CD4-positive, alpha-beta T cell treated with Interleukin-12 subunit alpha and Interleukin-12 subunit beta, for 1 hour (primary cell): ENCODE data around the gene NMRK1.

Source experiments
- DNase-seq: peaks from one replicate; pipeline ENCODE4 v3.0.0-alpha.2; 2020

NMRK1 gene

DNA sequence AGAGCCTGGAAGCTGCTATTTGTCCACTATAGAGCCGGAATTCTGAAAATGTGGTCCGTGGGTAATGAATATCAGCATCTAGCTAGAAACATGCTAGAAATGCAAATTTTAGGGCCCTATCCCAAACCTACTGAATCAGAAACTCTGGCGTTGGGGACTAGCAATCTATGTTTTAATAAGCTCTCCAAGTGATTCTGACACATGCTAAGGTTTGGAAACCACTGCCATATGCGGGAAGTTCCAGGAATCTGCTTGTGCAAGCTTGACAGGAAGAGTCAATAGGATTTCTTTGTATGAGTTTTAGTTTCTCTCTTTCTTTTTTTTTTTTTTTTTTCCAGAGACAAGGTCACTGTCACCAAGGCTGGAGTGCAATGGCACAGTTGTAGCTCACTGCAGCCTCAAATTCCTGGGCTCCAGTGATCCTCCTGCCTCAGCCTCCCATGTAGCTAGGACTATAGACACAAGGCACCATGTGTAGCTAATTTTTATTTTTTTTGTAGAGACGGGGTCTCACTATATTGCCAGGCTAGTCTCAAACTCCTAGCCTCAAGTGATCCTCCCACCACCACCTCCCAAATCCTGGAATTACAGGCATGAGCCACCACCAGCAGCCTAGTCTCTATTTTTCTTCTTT is 33.5 kb downstream of the NMRK1 start:
- DNase-seq, result no peak

DNA sequence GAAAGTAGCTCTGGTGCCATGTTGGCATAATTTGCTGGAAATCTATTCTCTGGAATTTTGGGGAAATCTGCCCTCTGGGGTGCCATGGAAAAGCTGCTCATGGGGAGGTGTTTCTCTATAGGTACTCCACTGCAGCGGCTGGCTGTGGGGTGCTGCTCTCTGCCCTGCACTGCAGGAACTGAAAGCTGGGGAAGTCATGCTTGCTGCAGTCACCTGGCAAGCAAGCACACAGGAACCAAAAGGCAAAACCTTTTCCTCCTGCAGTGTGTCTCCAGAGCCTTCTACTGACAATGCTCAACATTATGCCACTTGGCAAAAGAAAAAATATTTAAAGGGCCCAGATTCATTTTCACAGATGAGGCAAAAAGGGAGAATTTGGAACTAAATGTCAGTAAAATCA is 34.1 kb downstream of the NMRK1 start:
- DNase-seq, result no peak

DNA sequence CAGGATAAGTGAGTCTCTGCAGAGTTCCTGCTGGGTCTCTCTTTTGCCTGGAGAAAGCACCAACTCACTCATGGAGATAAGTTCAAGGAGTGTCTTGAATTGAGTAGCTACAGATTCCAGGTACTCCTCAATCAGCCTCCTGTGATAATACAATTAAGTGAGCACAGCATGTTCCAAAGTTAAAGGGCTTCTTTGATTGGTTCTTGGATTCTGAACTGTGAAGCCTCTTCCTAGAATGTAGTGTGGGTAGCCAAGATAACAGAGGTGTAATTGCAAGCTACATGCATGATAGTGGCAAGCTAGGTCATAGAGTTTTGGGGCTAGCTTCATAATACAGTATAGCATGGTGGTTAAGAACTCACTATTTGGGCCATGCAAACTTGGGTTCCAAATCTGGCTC is 36.7 kb downstream of the NMRK1 start:
- DNase-seq, result no peak

DNA sequence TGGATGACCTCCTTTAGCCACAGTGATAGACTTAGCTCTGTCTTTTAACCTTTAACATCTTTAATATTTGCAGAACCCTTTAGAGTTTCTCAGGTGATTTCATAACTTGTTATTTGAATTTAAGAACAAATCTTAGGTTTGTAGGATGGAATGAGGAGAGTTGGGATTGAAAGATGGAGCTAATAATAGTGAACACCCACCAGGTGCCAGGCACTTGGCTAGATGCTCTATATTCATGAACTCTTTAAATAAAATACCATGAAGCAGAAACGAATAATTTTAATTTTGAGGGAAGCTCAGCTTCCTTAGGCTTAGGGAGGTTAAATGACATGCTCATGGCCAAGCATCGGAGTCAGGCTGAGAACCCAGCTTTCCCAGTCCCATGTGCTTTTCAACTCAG is 40.4 kb downstream of the NMRK1 start:
- no peak for DNase-seq

DNA sequence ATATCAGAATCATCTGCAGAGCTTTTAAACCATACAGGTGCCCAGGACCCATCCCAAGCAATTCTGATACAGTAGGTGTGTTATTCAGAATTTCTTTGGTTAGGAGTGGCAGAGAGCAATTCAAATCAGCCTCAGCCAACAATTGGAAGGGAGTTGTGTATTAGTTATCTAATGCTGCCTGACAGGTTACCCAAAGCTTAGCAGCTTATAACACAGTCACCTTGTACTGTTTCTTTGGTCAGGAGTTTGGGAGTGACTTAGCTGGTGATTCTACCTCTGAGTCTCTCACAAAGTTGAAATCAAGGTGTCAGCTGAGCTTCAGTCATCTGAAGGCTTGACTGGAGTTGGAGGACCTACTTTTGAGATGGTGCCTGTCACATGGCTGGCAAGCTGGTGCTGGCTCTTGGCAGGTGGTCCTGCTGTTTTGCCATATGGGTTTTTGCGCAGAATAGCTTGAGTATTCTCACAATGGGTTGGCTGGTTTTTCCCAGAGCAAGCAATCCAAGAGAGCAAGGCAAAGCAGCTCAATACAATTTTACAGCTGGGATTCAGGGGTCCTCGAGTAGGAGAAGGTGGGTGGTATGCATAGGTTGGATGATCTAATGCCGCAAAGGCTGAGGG is 41.1 kb downstream of the NMRK1 start:
- DNase-seq, result no peak

DNA sequence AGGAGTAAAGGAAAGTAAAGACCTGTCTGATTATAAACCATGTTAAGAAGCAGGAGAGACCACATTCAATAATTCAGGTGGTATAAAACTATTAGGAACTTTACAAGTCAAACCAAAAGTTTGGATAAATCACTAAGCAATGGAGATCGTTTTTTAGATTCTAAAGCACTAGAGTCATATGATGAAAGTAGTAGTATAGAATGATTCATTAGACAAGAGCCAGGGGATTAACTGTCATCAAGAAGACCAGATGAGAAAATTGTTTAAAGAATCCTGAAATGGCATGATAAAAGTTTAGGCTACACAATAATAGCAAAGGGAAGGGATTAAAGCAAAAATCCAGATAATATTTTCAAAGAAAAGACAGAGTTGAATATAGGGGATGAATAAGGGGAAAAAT is 46.9 kb downstream of the NMRK1 start:
- no peak for DNase-seq

DNA sequence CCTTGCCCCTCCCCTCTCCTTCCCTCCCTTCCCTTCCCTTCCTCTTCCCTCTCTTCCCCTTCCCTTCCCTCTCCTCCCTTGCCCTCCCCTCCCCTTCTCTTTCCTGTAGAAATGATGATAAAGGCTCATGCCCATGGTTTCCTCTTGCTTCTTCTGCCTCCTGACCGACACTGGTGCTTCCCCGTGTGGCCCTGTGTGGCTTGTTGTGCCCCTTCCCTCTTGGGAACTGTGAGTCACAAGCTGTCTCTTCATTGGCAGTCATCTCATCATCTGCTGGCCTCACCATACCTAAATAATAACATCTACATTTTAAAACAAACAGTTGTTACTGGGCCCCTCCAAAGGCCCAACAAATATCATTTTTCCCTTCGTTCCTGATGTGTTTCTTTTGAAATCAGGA is 48.2 kb downstream of the NMRK1 start:
- no peak for DNase-seq

DNA sequence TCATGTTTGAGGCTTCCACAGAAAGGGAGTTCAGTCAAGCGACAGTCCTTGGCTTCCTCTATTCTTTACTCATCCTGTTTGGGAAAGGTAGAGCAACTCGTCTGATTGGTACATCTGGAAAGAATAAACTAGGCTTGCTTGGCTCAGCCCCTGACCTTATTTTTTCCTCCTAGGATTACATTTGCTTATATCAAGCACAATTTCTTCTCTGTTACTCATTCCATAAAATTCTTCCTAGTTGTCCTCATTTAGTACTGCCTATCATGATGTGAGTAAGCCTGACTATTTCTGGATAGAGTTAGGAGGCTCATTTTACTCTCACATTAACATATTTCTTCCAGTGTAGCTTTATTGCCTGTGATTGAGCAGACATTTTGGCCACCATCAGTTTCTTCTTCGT is 48.9 kb downstream of the NMRK1 start:
- no peak for DNase-seq

DNA sequence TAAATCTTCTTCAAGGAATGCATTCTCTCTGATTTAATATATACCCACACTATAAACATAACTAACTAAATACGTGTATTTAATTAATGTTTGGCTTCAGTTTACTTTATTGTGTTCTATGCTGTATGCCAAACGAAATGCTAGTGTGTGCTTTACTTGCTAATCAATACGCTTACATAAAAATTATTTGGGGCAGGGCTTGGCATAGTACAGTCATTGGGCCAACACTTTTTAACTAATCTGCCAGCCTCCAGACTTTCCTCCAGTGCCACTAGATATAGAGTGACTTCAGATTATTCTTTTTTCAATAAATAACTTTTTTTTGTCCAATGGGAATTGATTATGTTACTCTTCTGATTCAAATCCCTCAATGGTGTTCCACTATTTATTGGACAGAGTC is 51.2 kb downstream of the NMRK1 start:
- DNase-seq, result no peak

DNA sequence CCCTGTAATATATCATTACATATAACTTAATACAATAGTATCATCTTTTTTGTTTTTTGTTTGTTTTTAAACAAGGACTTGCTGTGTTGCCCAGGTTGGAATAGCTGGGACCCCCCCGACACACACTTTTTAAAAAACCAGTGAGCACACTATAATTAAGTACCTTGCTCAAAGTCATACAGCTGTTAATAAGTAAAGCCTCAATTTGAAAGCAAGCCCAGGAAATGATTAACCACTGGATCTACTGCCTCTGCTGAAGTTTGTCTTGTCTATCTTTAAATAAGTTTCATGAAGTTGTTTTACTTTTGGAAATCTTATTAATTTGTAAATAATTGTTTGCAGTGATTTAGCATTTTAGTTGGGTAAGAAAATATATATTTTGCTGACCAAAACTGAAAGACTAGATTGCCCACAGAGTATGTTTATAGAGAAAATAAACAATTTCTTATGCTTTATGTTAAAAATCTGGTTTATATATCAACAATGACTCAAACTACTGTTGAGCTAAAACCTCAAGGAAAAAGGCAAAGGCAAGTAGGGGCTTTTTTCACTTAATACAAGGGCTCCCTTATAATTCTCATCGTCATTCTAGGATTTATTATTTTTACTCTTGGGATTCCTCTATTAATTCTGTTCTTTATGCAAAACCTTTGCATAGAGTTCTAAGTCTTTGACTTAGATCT is 54.0 kb downstream of the NMRK1 start:
- no peak for DNase-seq

DNA sequence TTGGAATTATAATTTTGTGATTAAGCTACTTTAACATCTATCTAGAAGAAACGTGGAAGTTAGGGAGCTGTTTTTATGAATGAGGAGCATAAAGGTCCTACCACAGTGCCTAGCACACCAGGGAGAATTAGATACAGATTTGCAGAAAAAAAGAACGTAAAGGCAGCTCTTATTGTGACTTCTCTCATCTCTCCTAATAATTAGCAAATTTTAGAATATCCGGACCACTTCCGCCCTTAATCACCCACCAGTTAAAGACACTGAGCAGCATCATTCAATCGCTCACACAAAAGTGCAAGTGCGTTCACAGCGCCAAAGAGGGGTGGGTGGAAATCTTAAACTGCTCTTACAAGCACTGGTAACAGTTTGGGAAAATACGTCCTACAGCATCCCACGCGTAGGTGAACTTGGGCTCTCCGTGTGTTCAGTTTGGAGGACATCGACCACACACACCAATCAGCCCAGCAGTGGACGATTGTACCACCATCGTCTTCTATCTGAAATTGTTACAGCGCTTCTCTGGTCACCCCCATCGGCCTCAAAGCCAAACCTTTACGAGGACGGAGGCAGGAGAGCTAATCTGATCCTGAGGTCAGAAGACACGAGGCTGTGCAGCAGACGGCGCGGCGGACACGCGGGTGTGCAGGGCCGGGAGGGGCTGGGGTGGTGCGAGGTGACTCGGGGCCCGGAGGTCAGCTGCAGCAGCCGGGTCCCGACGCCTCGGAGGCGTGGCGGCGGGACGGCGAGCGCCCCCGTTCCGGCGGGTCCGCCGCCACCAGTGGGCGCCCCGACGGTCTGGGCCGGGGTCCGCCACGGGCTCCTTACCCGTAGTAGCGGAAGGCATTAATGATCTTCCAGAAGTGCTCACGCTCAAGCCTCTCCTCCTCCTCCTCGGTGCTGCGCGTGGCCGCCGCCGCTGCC is 60.5 kb downstream of the NMRK1 start:
- peak; percentile 45 for DNase-seq

DNA sequence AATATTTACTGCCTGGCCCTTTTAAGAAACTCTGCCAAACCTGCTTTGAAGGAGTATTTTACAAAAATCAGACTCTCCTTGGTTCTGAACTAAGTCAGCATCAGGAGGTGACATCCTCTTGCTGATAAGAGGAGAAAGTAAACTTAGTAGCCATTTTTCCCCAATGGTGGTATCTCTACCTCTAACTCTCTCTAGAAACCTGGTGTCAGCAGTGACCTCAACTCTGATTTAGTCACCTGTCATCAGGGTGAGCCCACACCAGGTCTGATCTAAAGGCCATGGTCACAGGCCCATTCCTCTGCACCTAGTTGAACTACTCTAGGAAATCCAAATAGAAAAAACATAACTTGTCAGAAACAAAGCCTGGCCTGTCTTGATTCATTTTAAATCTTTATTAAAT is 64.1 kb downstream of the NMRK1 start:
- no peak for DNase-seq

DNA sequence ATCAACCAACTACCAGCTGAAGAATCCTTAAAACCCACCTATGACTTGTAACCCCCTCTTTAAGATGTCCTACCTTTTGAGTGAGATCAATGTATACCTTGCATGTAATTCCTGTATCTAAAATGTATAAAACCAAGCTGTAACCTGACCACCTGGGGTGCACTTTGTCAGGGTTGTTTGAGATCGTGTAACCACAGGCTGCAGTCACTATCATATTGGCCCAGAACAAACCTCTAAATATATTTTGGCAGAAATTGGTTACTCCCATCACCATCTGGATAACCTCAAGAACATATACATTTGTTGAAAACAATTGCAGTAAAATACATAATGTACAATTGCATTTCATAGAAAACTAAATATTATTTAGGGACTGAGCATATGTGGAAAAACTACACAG is 68.3 kb downstream of the NMRK1 start:
- DNase-seq, result no peak

DNA sequence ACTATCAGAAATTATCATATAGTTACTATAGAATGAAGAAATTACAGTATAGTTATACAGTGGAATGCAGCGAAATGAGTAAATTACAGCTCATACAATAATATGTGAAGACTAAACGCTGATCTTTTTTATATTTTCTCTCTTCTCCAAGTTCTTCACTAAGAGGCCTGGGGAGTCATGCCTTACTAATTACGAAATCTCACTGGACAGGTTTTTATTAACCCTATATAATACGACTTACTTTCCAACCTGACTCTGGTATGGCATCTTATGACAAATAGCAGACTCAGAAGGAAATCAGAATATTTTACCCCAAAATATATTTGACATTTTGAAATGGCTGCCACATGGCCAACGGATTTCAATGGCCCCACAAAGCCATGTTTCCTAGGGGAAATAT is 68.9 kb downstream of the NMRK1 start:
- no peak for DNase-seq

DNA sequence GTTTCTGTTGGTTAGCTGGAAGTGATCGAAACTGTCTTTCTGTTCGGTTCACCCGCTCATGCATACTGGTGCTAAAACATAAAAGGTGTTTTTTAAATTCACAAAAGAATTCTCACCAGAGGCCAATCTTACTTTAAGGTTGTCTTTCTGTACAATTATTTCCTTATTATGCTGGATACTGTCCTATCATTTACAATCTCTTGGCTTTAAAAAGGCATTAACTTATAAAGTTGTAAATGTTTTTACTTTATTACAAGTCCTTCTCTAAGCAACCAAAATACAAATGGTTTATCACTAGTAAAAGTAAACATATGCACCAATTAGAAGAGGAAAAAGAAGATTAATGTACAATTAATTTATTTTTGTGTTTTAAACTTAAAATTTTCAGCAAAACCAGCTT is 70.6 kb downstream of the NMRK1 start:
- DNase-seq, result no peak

DNA sequence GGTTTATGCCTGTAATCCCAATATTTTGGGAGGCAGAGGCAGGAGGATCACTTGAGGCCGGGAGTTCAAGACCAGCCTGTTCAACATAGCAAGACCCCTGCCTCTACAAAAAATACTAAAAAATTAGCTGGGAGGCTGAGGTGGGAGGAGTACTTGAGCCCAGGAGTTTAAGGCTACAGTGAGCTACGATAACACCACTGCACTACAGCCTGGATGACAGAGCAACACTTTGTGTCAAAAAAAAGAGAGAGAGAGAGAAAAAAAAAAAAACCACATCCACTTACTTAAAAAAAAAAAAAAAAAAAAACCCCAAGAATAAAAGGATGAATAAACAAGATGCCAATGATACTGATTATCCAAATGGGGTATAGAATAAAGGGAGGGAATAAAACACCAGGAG is 74.2 kb downstream of the NMRK1 start:
- no peak for DNase-seq
